IMR-90 (cell line): Measurements from ENCODE around the gene BRME1. TPM values are rescaled to one million over a fixed set of nuclear protein-coding genes. Genes with fewer than 3 reads are reported as not detected.

Experiments used
- ATAC-seq: fragments of 200-7000 bp; cut with Tn5 transposase; 2 replicates; pipeline ENCODE4 v1.9.1; 2020; ENCODE audit warnings: low read depth, mild to moderate bottlenecking, moderate library complexity
- BruUV-seq: library from RNA; stranded (reverse); fragments of 400-500 nt; replicated peaks from 2 replicates; lab custom pipeline; 2021; lab: Mats Ljungman, UMichigan
- CTCF ChIA-PET: fragments of 300-600 bp; formaldehyde crosslinking; extraction: SDS; loops from one replicate; lab custom pipeline; 2021; ENCODE audit warnings: antibody characterized with exemption; lab: Yijun Ruan, JAX
- POLR2A ChIA-PET: fragments of 300-600 bp; sonication (Branson Sonifier 250); formaldehyde crosslinking; loops from one replicate; lab custom pipeline; 2022; ENCODE audit warnings: antibody characterized with exemption; ENCODE audit not compliant: unreplicated experiment; lab: Charles Lee
- DNase-seq: peaks from one replicate; pipeline ENCODE4 v3.0.0; 2013
- H2AFZ ChIP-seq: replicated peaks from 2 replicates; pipeline ENCODE3; 2013; ENCODE audit warnings: low read length, mild to moderate bottlenecking; ENCODE audit not compliant: poor library complexity
- H2AK5ac ChIP-seq: 2 replicates; pipeline ENCODE4 v1.6.1; 2013; ENCODE audit warnings: low read depth, low read length, inconsistent platforms
- H2AK9ac ChIP-seq: replicated peaks from 2 replicates; pipeline ENCODE3; 2013; ENCODE audit warnings: mild to moderate bottlenecking, low read depth, low read length, moderate library complexity; ENCODE audit not compliant: poor library complexity
- H2BK120ac ChIP-seq: 2 replicates; pipeline ENCODE4 v1.6.1; 2013; ENCODE audit warnings: low read depth, low read length, inconsistent platforms
- H2BK15ac ChIP-seq: 3 replicates; pipeline ENCODE4 v1.6.1; 2013; ENCODE audit warnings: low read depth, low read length, inconsistent platforms
- H2BK20ac ChIP-seq: 2 replicates; pipeline ENCODE4 v1.6.1; 2013; ENCODE audit warnings: low read depth, mild to moderate bottlenecking, inconsistent platforms, low read length, moderate library complexity
- H2BK5ac ChIP-seq: 2 replicates; pipeline ENCODE4 v1.6.1; 2013; ENCODE audit warnings: mild to moderate bottlenecking, low read depth, low read length, inconsistent platforms; ENCODE audit not compliant: poor library complexity, severe bottlenecking
- H3K14ac ChIP-seq: replicated peaks from 2 replicates; pipeline ENCODE4 v1.6.1; 2013; ENCODE audit warnings: low read depth, low read length, inconsistent platforms
- H3K18ac ChIP-seq: 2 replicates; pipeline ENCODE4 v1.6.1; 2013; ENCODE audit warnings: low read depth, low read length, control low read depth
- H3K23ac ChIP-seq: 2 replicates; pipeline ENCODE4 v1.6.1; 2013; ENCODE audit warnings: low read depth, low read length, inconsistent platforms
- H3K27ac ChIP-seq: 2 replicates; pipeline ENCODE4 v1.5.1; 2013; ENCODE audit warnings: mild to moderate bottlenecking, control low read depth, low read length; ENCODE audit not compliant: insufficient read depth
- H3K27me3 ChIP-seq: 2 replicates; pipeline ENCODE4 v1.6.1; 2013; ENCODE audit warnings: low read length; ENCODE audit not compliant: control insufficient read depth, insufficient read depth
- H3K36me3 ChIP-seq: 2 replicates; pipeline ENCODE4 v1.6.1; 2013; ENCODE audit warnings: low read length, mixed read lengths; ENCODE audit not compliant: control insufficient read depth, insufficient read depth
- H3K4ac ChIP-seq: 2 replicates; pipeline ENCODE4 v1.6.1; 2013; ENCODE audit warnings: low read depth, low read length, inconsistent platforms
- H3K4me1 ChIP-seq: 2 replicates; pipeline ENCODE4 v1.6.1; 2013; ENCODE audit warnings: low read length, mixed read lengths; ENCODE audit not compliant: control insufficient read depth, insufficient read depth
- H3K4me2 ChIP-seq: 2 replicates; pipeline ENCODE4 v1.6.1; 2013; ENCODE audit warnings: low read depth, mild to moderate bottlenecking, control low read depth, low read length, moderate library complexity
- H3K4me3 ChIP-seq: 2 replicates; pipeline ENCODE4 v1.5.1; 2013; ENCODE audit warnings: low read depth, mild to moderate bottlenecking, control low read depth, low read length, moderate library complexity; ENCODE audit not compliant: insufficient read depth
- H3K56ac ChIP-seq: 2 replicates; pipeline ENCODE4 v1.6.1; 2013; ENCODE audit warnings: low read length, inconsistent platforms; ENCODE audit not compliant: insufficient read depth; ENCODE audit errors: extremely low read depth
- H3K79me1 ChIP-seq, 2 experiments: 2 replicates each; pipeline ENCODE4 v1.6.1; 2013; ENCODE audit warnings: low read length in 2 of 2, inconsistent platforms in 1 of 2, low read depth in 1 of 2
- H3K9ac ChIP-seq: 2 replicates; pipeline ENCODE4 v1.6.1; 2013; ENCODE audit warnings: low read depth, low read length, control low read depth
- H3K9me1 ChIP-seq: 2 replicates; pipeline ENCODE4 v1.6.1; 2013; ENCODE audit warnings: low read length, inconsistent platforms; ENCODE audit not compliant: insufficient read depth
- H3K9me3 ChIP-seq: 2 replicates; pipeline ENCODE4 v1.6.1; 2013; ENCODE audit warnings: low read length; ENCODE audit not compliant: control insufficient read depth, insufficient read depth
- H4K20me1 ChIP-seq: 2 replicates; pipeline ENCODE4 v1.6.1; 2013; ENCODE audit warnings: low read length, inconsistent platforms; ENCODE audit not compliant: insufficient read depth
- H4K5ac ChIP-seq: 2 replicates; pipeline ENCODE4 v1.6.1; 2013; ENCODE audit warnings: mild to moderate bottlenecking, low read depth, low read length, control low read depth
- H4K8ac ChIP-seq, 2 experiments: 2 replicates each; pipeline ENCODE4 v1.6.1; 2013; ENCODE audit warnings: low read depth in 2 of 2, low read length in 2 of 2, control low read depth in 1 of 2, inconsistent platforms in 1 of 2
- H4K91ac ChIP-seq: 2 replicates; pipeline ENCODE4 v1.6.1; 2013; ENCODE audit warnings: low read depth, low read length, inconsistent platforms; ENCODE audit not compliant: insufficient read depth
- CHD1 ChIP-seq: IDR thresholded peaks from 2 replicates; pipeline ENCODE4 v1.6.1; 2012; ENCODE audit warnings: low read depth, low read length, improper control_type of control experiment
- ELK1 ChIP-seq: fragments of 150-350 bp; IDR thresholded peaks from 2 replicates; pipeline ENCODE4 v1.6.1; 2016; ENCODE audit warnings: low read depth, mild to moderate bottlenecking, low read length, moderate library complexity, borderline replicate concordance
- MAFK ChIP-seq: IDR thresholded peaks from 2 replicates; pipeline ENCODE4 v1.6.1; 2012; ENCODE audit warnings: low read depth, low read length, improper control_type of control experiment
- RAD21 ChIP-seq: IDR thresholded peaks from 2 replicates; pipeline ENCODE4 v1.6.1; 2012; ENCODE audit warnings: low read length, improper control_type of control experiment
- RCOR1 ChIP-seq: IDR thresholded peaks from 2 replicates; pipeline ENCODE4 v1.6.1; 2012; ENCODE audit warnings: mild to moderate bottlenecking, low read length, improper control_type of control experiment; ENCODE audit not compliant: insufficient replicate concordance
- RFX5 ChIP-seq: IDR thresholded peaks from 2 replicates; pipeline ENCODE4 v1.8.0; 2012; ENCODE audit warnings: low read depth, mild to moderate bottlenecking, low read length, moderate library complexity
- WGBS, 2 experiments: methylation state at CpG; one replicate each; pipeline versions ENCODE4 v1.1.5 to v1.1.7; 2013; ENCODE audit warnings: missing lambda C conversion rate in 2 of 2; ENCODE audit not compliant: insufficient read length in 1 of 2; ENCODE audit errors: extremely low coverage in 2 of 2; 5-methylcytosine and 5-hydroxymethylcytosine counted together
- dilution Hi-C: fragments of 300-500 bp; cut with HindIII; formaldehyde crosslinking; loops from one replicate; pipeline ENCODE4 v1.14.3; 2018; ENCODE audit warnings: low sequenced_read_pairs; ENCODE audit not compliant: unreplicated experiment
- in situ Hi-C: fragments of 300-500 bp; cut with MboI; formaldehyde crosslinking; loops from 3 replicates; pipeline ENCODE4 v1.14.3; 2019; ENCODE audit warnings: low sequenced_read_pairs, inconsistent platforms, mixed read lengths
- intact Hi-C: fragments of 100-400 bp; cut with micrococcal nuclease; formaldehyde crosslinking; loops from 2 replicates; pipeline ENCODE4 v1.10.0; 2022
- polyA plus RNA-seq, 3 experiments: library from polyadenylated mRNA; depleted of rRNA; stranded (reverse); fragments of >200 nt; gene quantifications; 2 replicates each; pipeline ENCODE4 v1.2.3, GENCODE V29; 2012; ENCODE audit warnings: low replicate concordance in 1 of 3
- total RNA-seq: library from RNA; depleted of rRNA; stranded (reverse); fragments of >200 nt; gene quantifications from 2 replicates; pipeline ENCODE4 v1.2.3, GENCODE V29; 2012
- TF ChIP-seq, protein P1 (sequence below): fragments of 150-350 bp; IDR thresholded peaks from 2 replicates; pipeline ENCODE4 v1.6.1; 2017; ENCODE audit warnings: mild to moderate bottlenecking, antibody characterized with exemption, low read length, low read depth

The BRME1 gene
- total and polyA plus RNA-seq, 2 of the 4 experiments (the other 2 are of a cell fraction): 0.18 to 0.38 TPM

GRCh38 chr19:13885826-13886365 is 20.0 kb downstream of the BRME1 start:
- Histone ChIP-seq H3K27ac (no peak overlapping the region), H3K79me1 (no peaks in the 10 kb centered on the region), H3K56ac (no peak overlapping the region), H3K4me1 (peaks cover 12% of the 10 kb centered on the region), H4K8ac (no peak overlapping the region), H3K9me1 (peaks cover 5% of the 10 kb centered on the region; the same call in 1 of the 2 replicates), H3K9ac (no peak overlapping the region), H4K20me1 (no peaks in the 10 kb centered on the region), H2BK5ac (no peak overlapping the region), H3K4me2 (no peak overlapping the region), H3K23ac (no peak overlapping the region), H2AFZ (no peak overlapping the region), H3K9me3 (no peaks in the 10 kb centered on the region), H3K18ac (no peak overlapping the region), H3K4me3 (no peak overlapping the region), H2BK120ac (no peak overlapping the region), H3K27me3 (peaks cover 2% of the 10 kb centered on the region; the same call in 1 of the 2 replicates), H3K36me3 (no peaks in the 10 kb centered on the region), H3K4ac (no peak overlapping the region), H2AK9ac (no peak overlapping the region), H2BK20ac (no peak overlapping the region), H2BK15ac (no peak overlapping the region), H3K14ac (no peak overlapping the region), H4K5ac (no peak overlapping the region), H2AK5ac (no peak overlapping the region), H4K91ac (no peak overlapping the region)
- no peak for DNase-seq
- no peak for ATAC-seq
- TF ChIP-seq ELK1 (no peak), MAFK (no peak), RAD21 (no peak), CHD1 (no peak), RCOR1 (no peak), RFX5 (no peak)
- TF ChIP-seq, protein P1, sequence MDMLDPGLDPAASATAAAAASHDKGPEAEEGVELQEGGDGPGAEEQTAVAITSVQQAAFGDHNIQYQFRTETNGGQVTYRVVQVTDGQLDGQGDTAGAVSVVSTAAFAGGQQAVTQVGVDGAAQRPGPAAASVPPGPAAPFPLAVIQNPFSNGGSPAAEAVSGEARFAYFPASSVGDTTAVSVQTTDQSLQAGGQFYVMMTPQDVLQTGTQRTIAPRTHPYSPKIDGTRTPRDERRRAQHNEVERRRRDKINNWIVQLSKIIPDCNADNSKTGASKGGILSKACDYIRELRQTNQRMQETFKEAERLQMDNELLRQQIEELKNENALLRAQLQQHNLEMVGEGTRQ: no peak
- in situ Hi-C loops: loop anchor here (10.0 to 25.0 kb wide), 2 partner anchors 451 to 589 kb away; partner anchors contain the start of gene PTGER1
- ChIA-PET POLR2A (no interaction called here), CTCF (interaction anchor here (1.0 kb wide), 1 partner anchor 16 kb away, joined by 6 read pairs; no protein-coding TSS in a partner anchor)
- 93% methylated on average over 9 of the region's 20 CpGs; no CpG with 5 or more reads in 1 of the 2 experiments for WGBS, 2 experiments
- dilution Hi-C loops: no loop called here
- BruUV-seq: no TSS peak
- intact Hi-C loops: loop anchor here (10.0 kb wide), 1 partner anchor 599 kb away; no protein-coding TSS in a partner anchor
